Endothelial cell of umbilical vein (primary cell): Measurements from ENCODE around the gene SCP2.

ENCODE experiments used
- EZH2 ChIP-seq: IDR thresholded peaks from 2 replicates; pipeline ENCODE4 v1.6.1; 2012; ENCODE audit warnings: borderline replicate concordance, low read depth, mild to moderate bottlenecking, moderate library complexity, low read length, inconsistent platforms; ENCODE audit not compliant: severe bottlenecking
- FOS ChIP-seq: IDR thresholded peaks from 2 replicates; pipeline ENCODE4 v1.6.1; 2011; ENCODE audit warnings: mild to moderate bottlenecking, low read length, moderate library complexity, borderline replicate concordance; ENCODE audit not compliant: insufficient read depth
- GATA2 ChIP-seq: IDR thresholded peaks from 2 replicates; pipeline ENCODE4 v1.7.0; 2011; ENCODE audit warnings: low read depth, mild to moderate bottlenecking, moderate library complexity, mixed read lengths, low read length; ENCODE audit not compliant: insufficient read length, insufficient read depth
- POLR2A ChIP-seq: IDR thresholded peaks from 2 replicates; pipeline ENCODE4 v1.6.1; 2012; ENCODE audit warnings: low read depth, mild to moderate bottlenecking, control low read depth, low read length
- POLR2AphosphoS5 ChIP-seq: IDR thresholded peaks from 2 replicates; pipeline ENCODE4 v1.6.1; 2012; ENCODE audit warnings: low read depth, mild to moderate bottlenecking, control low read depth, low read length, moderate library complexity; ENCODE audit not compliant: insufficient read depth
- TF ChIP-seq, protein P1 (sequence below), 2 donors: IDR thresholded peaks; 1 replicate in 1 of 2; 2 replicates in 1 of 2; pipeline ENCODE4 v1.5.1; 2011; ENCODE audit warnings: low read length in 2 of 2, mild to moderate bottlenecking in 2 of 2, moderate library complexity in 2 of 2, control low read depth in 1 of 2, inconsistent platforms in 1 of 2, low read depth in 1 of 2; ENCODE audit not compliant: insufficient read depth in 1 of 2; ENCODE audit errors: extremely low read depth in 1 of 2

DNA sequence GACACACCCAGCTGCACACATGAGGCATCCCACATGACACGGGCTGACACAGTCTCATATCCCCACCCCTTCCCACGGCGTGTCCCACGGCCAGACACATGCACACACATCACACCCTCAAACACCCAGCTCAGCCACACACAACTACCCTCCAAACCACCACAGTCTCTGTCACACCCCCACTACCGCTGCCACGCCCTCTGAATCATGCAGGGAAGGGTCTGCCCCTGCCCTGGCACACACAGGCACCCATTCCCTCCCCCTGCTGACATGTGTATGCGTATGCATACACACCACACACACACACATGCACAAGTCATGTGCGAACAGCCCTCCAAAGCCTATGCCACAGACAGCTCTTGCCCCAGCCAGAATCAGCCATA lies 157.5 kb downstream of the SCP2 start:
- TF ChIP-seq, protein P1, sequence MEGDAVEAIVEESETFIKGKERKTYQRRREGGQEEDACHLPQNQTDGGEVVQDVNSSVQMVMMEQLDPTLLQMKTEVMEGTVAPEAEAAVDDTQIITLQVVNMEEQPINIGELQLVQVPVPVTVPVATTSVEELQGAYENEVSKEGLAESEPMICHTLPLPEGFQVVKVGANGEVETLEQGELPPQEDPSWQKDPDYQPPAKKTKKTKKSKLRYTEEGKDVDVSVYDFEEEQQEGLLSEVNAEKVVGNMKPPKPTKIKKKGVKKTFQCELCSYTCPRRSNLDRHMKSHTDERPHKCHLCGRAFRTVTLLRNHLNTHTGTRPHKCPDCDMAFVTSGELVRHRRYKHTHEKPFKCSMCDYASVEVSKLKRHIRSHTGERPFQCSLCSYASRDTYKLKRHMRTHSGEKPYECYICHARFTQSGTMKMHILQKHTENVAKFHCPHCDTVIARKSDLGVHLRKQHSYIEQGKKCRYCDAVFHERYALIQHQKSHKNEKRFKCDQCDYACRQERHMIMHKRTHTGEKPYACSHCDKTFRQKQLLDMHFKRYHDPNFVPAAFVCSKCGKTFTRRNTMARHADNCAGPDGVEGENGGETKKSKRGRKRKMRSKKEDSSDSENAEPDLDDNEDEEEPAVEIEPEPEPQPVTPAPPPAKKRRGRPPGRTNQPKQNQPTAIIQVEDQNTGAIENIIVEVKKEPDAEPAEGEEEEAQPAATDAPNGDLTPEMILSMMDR (IDR thresholded peaks at IDR 0.05; ENCODE audit: extremely low read depth in 1 of 2, insufficient read depth in 1 of 2, low read depth in 1 of 2, low read length in 2 of 2) = no peak
- TF ChIP-seq GATA2 (no peak), POLR2A (no peak), EZH2 (no peak), POLR2AphosphoS5 (no peak), FOS (no peak)
